Stimulated activated naive CD8-positive, alpha-beta T cell treated with anti-CD3 and anti-CD28 coated beads, Interleukin-15, amount 100 ng/mL, for 72 hours (primary cell): ENCODE data around the gene ARL15.
A peak's percentile ranks its signal among the peaks of the same experiment; 100 is the strongest.
"Not testable (repeated sequence)": the region's sequence is repeated elsewhere in the genome, so short reads cannot be mapped to it uniquely, and the experiment has no call there.

Source experiments
- ATAC-seq: fragments of 150-1000 bp; cut with Tn5 transposase; 2 replicates; pipeline ENCODE4 v1.10.0; 2021; ENCODE audit warnings: mild to moderate bottlenecking, moderate library complexity
- DNase-seq, 2 donors: peaks; one replicate each; pipeline ENCODE4 v3.0.0; 2021 to 2022
- H3K27ac Mint-ChIP-seq, 2 donors: one replicate each; pipeline ENCODE4 v1.8.0; 2022; ENCODE audit warnings: mild to moderate bottlenecking in 2 of 2, mixed read lengths in 2 of 2, moderate library complexity in 2 of 2
- H3K27me3 Mint-ChIP-seq: one replicate; pipeline ENCODE4 v1.8.0; 2022; ENCODE audit warnings: mixed read lengths
- H3K4me1 Mint-ChIP-seq: one replicate; pipeline ENCODE4 v1.8.0; 2022; ENCODE audit warnings: mild to moderate bottlenecking, mixed read lengths
- H3K4me3 Mint-ChIP-seq, 2 donors: one replicate each; pipeline ENCODE4 v1.8.0; 2022; ENCODE audit warnings: mild to moderate bottlenecking in 2 of 2, mixed read lengths in 2 of 2, moderate library complexity in 1 of 2
- H3K9me3 Mint-ChIP-seq, 2 donors: one replicate each; pipeline ENCODE4 v1.8.0; 2022; ENCODE audit warnings: mixed read lengths in 2 of 2

ARL15 gene

GRCh38 chr5:53987101-53987500 lies 323.3 kb downstream of the ARL15 start:
- H3K27ac Mint-ChIP-seq, result peak overlapping the region; percentile 31 to 49
- H3K4me3 Mint-ChIP-seq, result no peak overlapping the region
- no peaks in the 10 kb centered on the region for H3K4me1 Mint-ChIP-seq
- no peaks in the 10 kb centered on the region for H3K27me3 Mint-ChIP-seq
- peaks cover 12 to 19% of the 10 kb centered on the region in 2 donors for H3K9me3 Mint-ChIP-seq
- ATAC-seq, result no peak
- DNase-seq, result no peak

GRCh38 chr5:53985796-53986195 lies 324.6 kb downstream of the ARL15 start:
- Mint-ChIP-seq H3K9me3 (peaks cover 12 to 21% of the 10 kb centered on the region in 2 donors), H3K4me1 (no peaks in the 10 kb centered on the region), H3K4me3 (no peak overlapping the region), H3K27me3 (no peaks in the 10 kb centered on the region), H3K27ac (no peak overlapping the region)
- DNase-seq, result no peak
- no peak for ATAC-seq

- Mint-ChIP-seq H3K27ac (no peak overlapping the region), H3K9me3 (peaks cover 15 to 26% of the 10 kb centered on the region in 2 donors), H3K4me3 (no peak overlapping the region), H3K4me1 (no peaks in the 10 kb centered on the region), H3K27me3 (no peaks in the 10 kb centered on the region)
- ATAC-seq, result no peak
- no peak for DNase-seq
Measured at GRCh38 chr5:53984971-53985370, 325.4 kb downstream of the ARL15 start.

GRCh38 chr5:53983568-53984460 lies 326.6 kb downstream of the ARL15 start:
- H3K4me1 Mint-ChIP-seq, result no peaks in the 10 kb centered on the region
- no peaks in the 10 kb centered on the region for H3K27me3 Mint-ChIP-seq
- H3K27ac Mint-ChIP-seq, result no peak overlapping the region
- H3K9me3 Mint-ChIP-seq, result peaks cover 16 to 29% of the 10 kb centered on the region in 2 donors
- DNase-seq (no peak), ATAC-seq (no peak)
- no peak overlapping the region for H3K4me3 Mint-ChIP-seq

GRCh38 chr5:53982319-53982718 lies 328.1 kb downstream of the ARL15 start:
- H3K27me3 Mint-ChIP-seq, DNase-seq, H3K27ac Mint-ChIP-seq, H3K4me3 Mint-ChIP-seq, H3K4me1 Mint-ChIP-seq, ATAC-seq: not testable (repeated sequence)
- H3K9me3 Mint-ChIP-seq, result peaks cover 16 to 29% of the 10 kb centered on the region in 2 donors

- ATAC-seq, result no peak
- H3K4me1 Mint-ChIP-seq, result no peaks in the 10 kb centered on the region
- H3K9me3 Mint-ChIP-seq, result peaks cover 16 to 29% of the 10 kb centered on the region in 2 donors
- H3K4me3 Mint-ChIP-seq, result no peak overlapping the region
- no peaks in the 10 kb centered on the region for H3K27me3 Mint-ChIP-seq
- H3K27ac Mint-ChIP-seq, result no peak overlapping the region
- no peak for DNase-seq
Measured at GRCh38 chr5:53980061-53980460, 330.3 kb downstream of the ARL15 start.

- no peak overlapping the region for H3K27ac Mint-ChIP-seq
- no peak overlapping the region for H3K4me3 Mint-ChIP-seq
- no peaks in the 10 kb centered on the region for H3K9me3 Mint-ChIP-seq
- no peaks in the 10 kb centered on the region for H3K4me1 Mint-ChIP-seq
- ATAC-seq (no peak), DNase-seq (no peak)
- H3K27me3 Mint-ChIP-seq, result no peaks in the 10 kb centered on the region
Measured at GRCh38 chr5:53974021-53974420, 336.4 kb downstream of the ARL15 start.

- H3K27me3 Mint-ChIP-seq, result no peaks in the 10 kb centered on the region
Measured at GRCh38 chr5:53972314-53972713, 338.1 kb downstream of the ARL15 start.

GRCh38 chr5:53971551-53971950 lies 338.8 kb downstream of the ARL15 start:
- DNase-seq (no peak), ATAC-seq (no peak)
- H3K9me3 Mint-ChIP-seq, result peaks cover 0 to 6% of the 10 kb centered on the region in 2 donors
- no peaks in the 10 kb centered on the region for H3K4me1 Mint-ChIP-seq
- H3K4me3 Mint-ChIP-seq, result no peak overlapping the region
- no peak overlapping the region for H3K27ac Mint-ChIP-seq
- no peaks in the 10 kb centered on the region for H3K27me3 Mint-ChIP-seq

More at GRCh38 chr5:53972314-53972713, 338.1 kb downstream of the ARL15 start:
- Mint-ChIP-seq H3K9me3 (peaks cover 0 to 4% of the 10 kb centered on the region in 2 donors), H3K4me1 (no peaks in the 10 kb centered on the region), H3K4me3 (no peak overlapping the region), H3K27ac (no peak overlapping the region)
- ATAC-seq (no peak), DNase-seq (no peak)

- Mint-ChIP-seq H3K27ac (no peak overlapping the region), H3K9me3 (peaks cover 0 to 6% of the 10 kb centered on the region in 2 donors), H3K4me1 (no peaks in the 10 kb centered on the region), H3K4me3 (no peak overlapping the region), H3K27me3 (no peaks in the 10 kb centered on the region)
- ATAC-seq, result no peak
- no peak for DNase-seq
Measured at GRCh38 chr5:53971131-53971530, 339.2 kb downstream of the ARL15 start.

- DNase-seq (no peak), ATAC-seq (no peak)
- no peaks in the 10 kb centered on the region for H3K4me1 Mint-ChIP-seq
- no peaks in the 10 kb centered on the region for H3K27me3 Mint-ChIP-seq
- no peak overlapping the region for H3K4me3 Mint-ChIP-seq
- no peak overlapping the region for H3K27ac Mint-ChIP-seq
- H3K9me3 Mint-ChIP-seq, result peaks cover 0 to 6% of the 10 kb centered on the region in 2 donors
Measured at GRCh38 chr5:53970475-53970874, 339.9 kb downstream of the ARL15 start.

GRCh38 chr5:53969176-53969730 lies 341.1 kb downstream of the ARL15 start:
- Mint-ChIP-seq H3K27me3 (no peaks in the 10 kb centered on the region), H3K9me3 (peaks cover 0 to 6% of the 10 kb centered on the region in 2 donors), H3K4me3 (no peak overlapping the region), H3K4me1 (no peaks in the 10 kb centered on the region), H3K27ac (no peak overlapping the region)
- DNase-seq, result no peak
- no peak for ATAC-seq

GRCh38 chr5:53965459-53965858 lies 344.9 kb downstream of the ARL15 start:
- H3K4me3 Mint-ChIP-seq, result no peak overlapping the region
- no peaks in the 10 kb centered on the region for H3K4me1 Mint-ChIP-seq
- no peak for DNase-seq
- no peaks in the 10 kb centered on the region for H3K27me3 Mint-ChIP-seq
- peaks cover 0 to 6% of the 10 kb centered on the region in 2 donors for H3K9me3 Mint-ChIP-seq
- ATAC-seq, result no peak
- no peak overlapping the region for H3K27ac Mint-ChIP-seq

GRCh38 chr5:53963958-53964357 lies 346.4 kb downstream of the ARL15 start:
- Mint-ChIP-seq H3K9me3 (peaks cover 0 to 6% of the 10 kb centered on the region in 2 donors), H3K27ac (peak overlapping the region in 1 of 2 donors; percentile 32), H3K4me1 (no peaks in the 10 kb centered on the region), H3K4me3 (no peak overlapping the region), H3K27me3 (no peaks in the 10 kb centered on the region)
- no peak for DNase-seq
- ATAC-seq, result no peak

- H3K27ac Mint-ChIP-seq, result peak overlapping the region in 1 of 2 donors; percentile 52
- H3K27me3 Mint-ChIP-seq, result no peaks in the 10 kb centered on the region
- H3K9me3 Mint-ChIP-seq, result peaks cover 0 to 6% of the 10 kb centered on the region in 2 donors
- DNase-seq (no peak), ATAC-seq (no peak)
- H3K4me1 Mint-ChIP-seq, result no peaks in the 10 kb centered on the region
- no peak overlapping the region for H3K4me3 Mint-ChIP-seq
Measured at GRCh38 chr5:53962306-53962705, 348.1 kb downstream of the ARL15 start.

- ATAC-seq (no peak), DNase-seq (no peak)
- Mint-ChIP-seq H3K27ac (no peak overlapping the region), H3K4me3 (no peak overlapping the region), H3K9me3 (peaks cover 11 to 17% of the 10 kb centered on the region in 2 donors), H3K4me1 (no peaks in the 10 kb centered on the region), H3K27me3 (no peaks in the 10 kb centered on the region)
Measured at GRCh38 chr5:53956632-53957031, 353.7 kb downstream of the ARL15 start.
